GM12865 (cell line): ENCODE data around the gene CARTPT.

Source experiments
- DNase-seq: peaks from one replicate; pipeline ENCODE4 v3.0.0; 2010; ENCODE audit warnings: low read depth
- H3K4me3 ChIP-seq: 2 replicates; pipeline ENCODE4 v1.5.1; 2011; ENCODE audit warnings: mild to moderate bottlenecking, low read depth, low read length, control low read depth
- CTCF ChIP-seq: IDR thresholded peaks from 2 replicates; pipeline ENCODE4 v1.5.1; 2011; ENCODE audit warnings: low read length, control low read depth, low read depth, inconsistent platforms; ENCODE audit not compliant: insufficient read depth; ENCODE audit errors: missing control alignments

Gene CARTPT

GRCh38 chr5:71719063-71719964 lies at the start of gene CARTPT:
Gene CARTPT (plus strand): TSS chr5:71719275. CDS start chr5:71719294, 19 bp downstream.
- TF ChIP-seq CTCF, result no peak
- H3K4me3 ChIP-seq, result no peak within 1 kb of the TSS
- no peak for DNase-seq

DNA sequence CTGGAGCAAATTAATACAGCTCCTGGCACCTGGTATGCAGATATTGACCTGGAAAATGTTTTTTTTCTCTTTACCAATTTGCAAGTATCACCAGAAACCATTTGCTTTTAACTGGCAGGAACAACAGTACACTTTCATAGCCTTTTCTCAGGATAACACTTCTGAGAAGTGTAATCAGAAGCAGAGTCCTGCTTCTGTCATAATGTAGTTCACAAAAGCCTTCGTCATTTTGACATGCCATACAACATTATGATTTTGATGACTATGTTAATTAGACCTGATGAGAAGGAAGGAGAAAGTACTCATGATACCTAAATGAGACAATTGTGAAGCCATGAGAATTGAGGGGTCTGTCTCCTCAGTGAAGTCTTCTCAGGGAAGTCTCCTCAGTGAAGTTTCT lies 41.1 kb upstream of the CARTPT start:
- no peak for DNase-seq

GRCh38 chr5:71679714-71680113 lies 39.4 kb upstream of the CARTPT start:
- no peak for DNase-seq
- TF ChIP-seq CTCF, result no peak
- no peak overlapping the region for H3K4me3 ChIP-seq

More for the DNA sequence above, 41.1 kb upstream of the CARTPT start:
- no peak overlapping the region for H3K4me3 ChIP-seq
- TF ChIP-seq CTCF, result no peak

GRCh38 chr5:71680510-71680909 lies 38.6 kb upstream of the CARTPT start:
- DNase-seq, result no peak
- no peak overlapping the region for H3K4me3 ChIP-seq
- TF ChIP-seq CTCF, result no peak

DNA sequence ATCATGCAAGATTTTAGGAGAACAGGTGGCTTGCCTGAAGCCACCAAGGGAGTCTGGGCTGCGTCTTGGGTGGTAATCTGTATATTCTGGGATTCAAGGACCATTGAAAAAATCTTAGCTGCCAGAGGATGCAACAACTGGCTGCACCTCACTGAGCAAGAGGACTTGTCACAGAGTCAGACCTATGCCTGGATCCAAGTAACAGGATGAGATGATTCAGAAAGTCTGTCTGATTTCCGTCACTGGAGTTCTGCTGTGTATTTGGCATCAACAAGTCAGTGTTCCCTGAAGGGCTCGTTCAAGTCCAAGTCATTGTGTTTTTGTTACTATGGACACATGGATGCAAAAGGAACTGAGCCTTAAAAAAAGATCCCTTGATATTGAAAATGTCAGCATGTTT lies 37.8 kb upstream of the CARTPT start:
- no peak for DNase-seq
- TF ChIP-seq CTCF, result no peak
- no peak overlapping the region for H3K4me3 ChIP-seq

DNA sequence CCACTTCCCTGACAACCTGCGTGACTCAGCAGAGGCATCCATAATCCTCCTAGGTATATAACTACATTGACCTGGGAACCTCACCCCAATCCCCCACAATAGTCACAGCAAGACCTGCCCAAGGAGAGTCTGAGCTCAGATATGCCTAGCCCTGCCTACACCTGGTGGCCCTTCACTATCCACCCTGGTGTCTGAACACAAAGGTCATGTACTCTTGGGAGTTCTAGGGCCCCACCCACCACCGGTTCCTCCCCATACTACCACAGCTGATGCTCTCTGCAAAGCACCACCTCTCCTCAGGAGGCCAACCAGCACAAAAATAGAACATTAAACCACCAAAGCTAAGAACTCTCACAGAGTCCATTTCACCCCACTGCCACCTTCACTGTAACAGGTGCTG lies 34.8 kb upstream of the CARTPT start:
- DNase-seq, result no peak
- no peak for TF ChIP-seq CTCF
- no peak overlapping the region for H3K4me3 ChIP-seq

- no peak overlapping the region for H3K4me3 ChIP-seq
- DNase-seq, result no peak
- no peak for TF ChIP-seq CTCF
These were observed 25.1 kb upstream of the CARTPT start for GRCh38 chr5:71693828-71694427.
